ENCODE measurements around the gene BNIPL. TPM values are rescaled to one million over a fixed set of nuclear protein-coding genes. Genes with fewer than 3 reads are reported as not detected.

The BNIPL gene
- total RNA-seq, 1 experiment from 2014 or later: 1.2 TPM

DNA sequence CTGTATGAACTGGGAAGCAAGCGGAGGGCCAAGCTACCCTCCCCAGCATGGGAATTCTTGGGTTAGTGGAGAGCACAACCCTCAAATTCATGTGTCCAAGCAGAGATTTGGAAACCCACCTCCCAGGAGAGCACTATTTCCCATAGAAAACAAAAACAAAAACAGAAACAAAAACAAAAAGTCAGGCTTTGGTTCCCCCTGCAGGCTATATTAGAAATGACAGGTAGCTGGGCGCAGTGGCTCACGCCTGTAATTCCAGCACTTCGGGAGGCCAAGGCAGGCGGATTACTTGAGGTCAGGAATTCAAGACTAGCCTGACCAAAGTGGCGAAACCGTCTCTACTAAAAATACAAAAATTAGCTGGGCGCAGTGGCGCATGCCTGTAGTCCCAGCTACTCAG lies 40.5 kb upstream of the BNIPL start:
- Histone ChIP-seq H2BK120ac (ENCODE audit: low read depth, low read length, poor library complexity, severe bottlenecking) (no peak overlapping the region), H3K14ac (ENCODE audit: insufficient read depth, low read length) (no peak overlapping the region), H2BK15ac (ENCODE audit: low read depth, low read length) (no peak overlapping the region), H3K56ac (ENCODE audit: insufficient read length, low read depth, low read length) (no peak overlapping the region), H3K27me3 (ENCODE audit: insufficient read depth, low read length) (no peaks in the 10 kb centered on the region), H3K18ac (ENCODE audit: insufficient read length, low read depth, low read length) (no peak overlapping the region), H3K79me2 (ENCODE audit: insufficient read depth, low read length) (no peaks in the 10 kb centered on the region), H3K79me1 (ENCODE audit: insufficient read depth, low read depth, low read length, poor library complexity, severe bottlenecking) (no peaks in the 10 kb centered on the region), H3K4me2 (ENCODE audit: insufficient read depth, insufficient read length, low read length) (no peak overlapping the region), H4K20me1 (ENCODE audit: control insufficient read depth, insufficient read depth, insufficient read length) (no peaks in the 10 kb centered on the region), H3K9me3 (ENCODE audit: control insufficient read depth, low read depth, low read length) (no peaks in the 10 kb centered on the region), H2BK20ac (ENCODE audit: low read depth, low read length, poor library complexity, severe bottlenecking) (no peak overlapping the region), H2AFZ (ENCODE audit: low read length) (no peak overlapping the region), H4K91ac (ENCODE audit: insufficient read length, low read depth, low read length) (no peak overlapping the region), H2AK5ac (ENCODE audit: insufficient read length, low read length) (no peak overlapping the region), H4K8ac (replicated peaks; ENCODE audit: insufficient read length, low read depth, low read length) (no peak overlapping the region), H2BK5ac (ENCODE audit: insufficient read length, low read length) (no peak overlapping the region), H3K23me2 (ENCODE audit: insufficient read length, low read depth, low read length, poor library complexity, severe bottlenecking) (no peaks in the 10 kb centered on the region), H4K5ac (ENCODE audit: insufficient read length, low read depth, low read length) (no peak overlapping the region), H2BK12ac (ENCODE audit: insufficient read length, low read depth, low read length) (no peak overlapping the region), H3K4me1 (ENCODE audit: insufficient read depth, low read length) (peaks cover 3% of the 10 kb centered on the region; the same call in 1 of the 2 replicates), H3T11ph (ENCODE audit: low read length) (no peak overlapping the region), H3K27ac (ENCODE audit: insufficient read length, low read depth, low read length) (no peak overlapping the region), H3K9ac (ENCODE audit: extremely low read depth, insufficient read length, low read length) (no peak overlapping the region), H3K23ac (ENCODE audit: insufficient read length, low read depth, low read length) (no peak overlapping the region), H3K4ac (ENCODE audit: low read depth, low read length) (no peak overlapping the region)
- Mint-ChIP-seq H3K4me3 (no peak overlapping the region), H3K36me3 (ENCODE audit: insufficient read depth in 1 of 3, low read depth in 3 of 3) (peaks cover 0 to 6% (median 5%) of the 10 kb centered on the region in 3 experiments; a peak in 3 of 7 replicates), H3K27me3 (ENCODE audit: low read depth) (no peaks in the 10 kb centered on the region), H3K9me3 (no peaks in the 10 kb centered on the region; a peak in 1 of 5 replicates), H3K4me1 (peaks cover 5% of the 10 kb centered on the region in 2 experiments), H3K27ac (peak overlapping the region; percentile 19 to 64 (median 63); a peak in 5 of 7 replicates)
- TF ChIP-seq, protein P1, sequence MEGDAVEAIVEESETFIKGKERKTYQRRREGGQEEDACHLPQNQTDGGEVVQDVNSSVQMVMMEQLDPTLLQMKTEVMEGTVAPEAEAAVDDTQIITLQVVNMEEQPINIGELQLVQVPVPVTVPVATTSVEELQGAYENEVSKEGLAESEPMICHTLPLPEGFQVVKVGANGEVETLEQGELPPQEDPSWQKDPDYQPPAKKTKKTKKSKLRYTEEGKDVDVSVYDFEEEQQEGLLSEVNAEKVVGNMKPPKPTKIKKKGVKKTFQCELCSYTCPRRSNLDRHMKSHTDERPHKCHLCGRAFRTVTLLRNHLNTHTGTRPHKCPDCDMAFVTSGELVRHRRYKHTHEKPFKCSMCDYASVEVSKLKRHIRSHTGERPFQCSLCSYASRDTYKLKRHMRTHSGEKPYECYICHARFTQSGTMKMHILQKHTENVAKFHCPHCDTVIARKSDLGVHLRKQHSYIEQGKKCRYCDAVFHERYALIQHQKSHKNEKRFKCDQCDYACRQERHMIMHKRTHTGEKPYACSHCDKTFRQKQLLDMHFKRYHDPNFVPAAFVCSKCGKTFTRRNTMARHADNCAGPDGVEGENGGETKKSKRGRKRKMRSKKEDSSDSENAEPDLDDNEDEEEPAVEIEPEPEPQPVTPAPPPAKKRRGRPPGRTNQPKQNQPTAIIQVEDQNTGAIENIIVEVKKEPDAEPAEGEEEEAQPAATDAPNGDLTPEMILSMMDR (conservative IDR thresholded peaks at IDR 0.05): peak; percentile 92
- DNase-seq: peak; percentile 62
- WGBS (ENCODE audit: extremely low coverage, insufficient read length, low lambda C conversion rate): no CpG with 5 or more reads among the region's 9 CpGs

All from H9 (cell line).